SK-N-SH treated with all-trans-retinoic acid at 6 μM for 48 hours (cell line): ENCODE results near the gene PRKCE.

Source experiments
- ATAC-seq: fragments of 200-7000 bp; cut with Tn5 transposase; 3 replicates; pipeline ENCODE4 v1.9.1; 2020; ENCODE audit warnings: mild to moderate bottlenecking, moderate library complexity
- ARNTL ChIP-seq: fragments of 450-650 bp; formaldehyde crosslinking; IDR thresholded peaks from 2 replicates; pipeline ENCODE4 v1.5.0; 2020; ENCODE audit warnings: low read depth, mild to moderate bottlenecking, moderate library complexity, borderline replicate concordance
- BACH2 ChIP-seq: fragments of 250-450 bp; sonication (Bioruptor Pico); IDR thresholded peaks from 2 replicates; pipeline ENCODE4 v1.9.0; 2021; ENCODE audit warnings: mild to moderate bottlenecking, borderline replicate concordance
- CREB5 ChIP-seq: fragments of 250-450 bp; sonication (Bioruptor Pico); IDR thresholded peaks from 2 replicates; pipeline ENCODE4 v1.5.1; 2020; ENCODE audit warnings: low read depth, mild to moderate bottlenecking, moderate library complexity
- CSDC2 ChIP-seq: fragments of 250-450 bp; sonication (Bioruptor Pico); IDR thresholded peaks from 2 replicates; pipeline ENCODE4 v1.5.0; 2020; ENCODE audit warnings: mild to moderate bottlenecking, moderate library complexity
- CSRNP3 ChIP-seq: fragments of 250-450 bp; sonication (Bioruptor Pico); IDR thresholded peaks from 2 replicates; pipeline ENCODE4 v1.5.1; 2021; ENCODE audit warnings: mild to moderate bottlenecking, moderate library complexity
- ESRRG ChIP-seq: fragments of 250-450 bp; sonication (Bioruptor Pico); IDR thresholded peaks from 2 replicates; pipeline ENCODE4 v1.6.1; 2021; ENCODE audit warnings: mild to moderate bottlenecking
- GLIS3 ChIP-seq: fragments of 250-450 bp; sonication (Bioruptor Pico); IDR thresholded peaks from 2 replicates; pipeline ENCODE4 v1.5.0; 2020; ENCODE audit warnings: mild to moderate bottlenecking, moderate library complexity
- ISL1 ChIP-seq: fragments of 250-450 bp; sonication (Bioruptor Pico); IDR thresholded peaks from 2 replicates; pipeline ENCODE4 v2.1.2; 2022; ENCODE audit warnings: mild to moderate bottlenecking, moderate library complexity
- OSR1 ChIP-seq: fragments of 250-450 bp; sonication (Bioruptor Pico); IDR thresholded peaks from 2 replicates; pipeline ENCODE4 v1.8.0; 2022; ENCODE audit warnings: moderate library complexity, mild to moderate bottlenecking, inconsistent platforms
- PATZ1 ChIP-seq: fragments of 250-450 bp; sonication (Bioruptor Pico); IDR thresholded peaks from 2 replicates; pipeline ENCODE4 v1.8.0; 2020; ENCODE audit warnings: mild to moderate bottlenecking, moderate library complexity, borderline replicate concordance
- POU6F1 ChIP-seq: fragments of 250-450 bp; sonication (Bioruptor Pico); IDR thresholded peaks from 2 replicates; pipeline ENCODE4 v1.8.0; 2021; ENCODE audit warnings: low read depth, mild to moderate bottlenecking, moderate library complexity, borderline replicate concordance
- PPARA ChIP-seq: fragments of 250-450 bp; sonication (Bioruptor Pico); IDR thresholded peaks from 2 replicates; pipeline ENCODE4 v1.5.0; 2020; ENCODE audit warnings: mild to moderate bottlenecking, borderline replicate concordance
- RARB ChIP-seq: fragments of 250-450 bp; sonication (Bioruptor Pico); IDR thresholded peaks from 2 replicates; pipeline ENCODE4 v1.8.0; 2021; ENCODE audit warnings: mild to moderate bottlenecking, moderate library complexity
- SNAI2 ChIP-seq: fragments of 250-450 bp; sonication (Bioruptor Pico); IDR thresholded peaks from 2 replicates; pipeline ENCODE4 v1.5.0; 2020; ENCODE audit warnings: mild to moderate bottlenecking, moderate library complexity
- TCF4 ChIP-seq: fragments of 250-450 bp; sonication (Bioruptor Pico); IDR thresholded peaks from 2 replicates; pipeline ENCODE4 v1.8.0; 2021; ENCODE audit warnings: mild to moderate bottlenecking, moderate library complexity, borderline replicate concordance
- TOX ChIP-seq: fragments of 250-450 bp; sonication (Bioruptor Pico); IDR thresholded peaks from 2 replicates; pipeline ENCODE4 v1.8.0; 2021; ENCODE audit warnings: mild to moderate bottlenecking, moderate library complexity, borderline replicate concordance
- ZC3H10 ChIP-seq: fragments of 250-450 bp; sonication (Bioruptor Pico); IDR thresholded peaks from 2 replicates; pipeline ENCODE4 v1.5.1; 2021; ENCODE audit warnings: mild to moderate bottlenecking, moderate library complexity
- ZFP3 ChIP-seq: fragments of 250-450 bp; sonication (Bioruptor Pico); IDR thresholded peaks from 2 replicates; pipeline ENCODE4 v1.5.0; 2020; ENCODE audit warnings: mild to moderate bottlenecking, moderate library complexity
- ZFP30 ChIP-seq: fragments of 450-650 bp; formaldehyde crosslinking; IDR thresholded peaks from 2 replicates; pipeline ENCODE4 v1.5.0; 2022; ENCODE audit warnings: mild to moderate bottlenecking, moderate library complexity
- ZNF565 ChIP-seq: fragments of 450-650 bp; formaldehyde crosslinking; conservative IDR thresholded peaks from 2 replicates; pipeline ENCODE4 v1.5.0; 2020; ENCODE audit warnings: low read depth, mild to moderate bottlenecking, moderate library complexity
- ZNF70 ChIP-seq: fragments of 450-650 bp; formaldehyde crosslinking; IDR thresholded peaks from 2 replicates; pipeline ENCODE4 v1.5.0; 2020; ENCODE audit warnings: mild to moderate bottlenecking, moderate library complexity
- ZNF8 ChIP-seq: fragments of 450-650 bp; formaldehyde crosslinking; IDR thresholded peaks from 2 replicates; pipeline ENCODE4 v1.5.0; 2020; ENCODE audit warnings: mild to moderate bottlenecking, moderate library complexity

The PRKCE gene

GRCh38 chr2:45794134-45794617, 142.7 kb downstream of the PRKCE start:
- TF ChIP-seq TOX (CRISPR knock-in tag) (no peak), RARB (no peak), ISL1 (CRISPR knock-in tag) (no peak), CSDC2 (CRISPR knock-in tag) (no peak), SNAI2 (no peak)
- no peak for ATAC-seq

DNA sequence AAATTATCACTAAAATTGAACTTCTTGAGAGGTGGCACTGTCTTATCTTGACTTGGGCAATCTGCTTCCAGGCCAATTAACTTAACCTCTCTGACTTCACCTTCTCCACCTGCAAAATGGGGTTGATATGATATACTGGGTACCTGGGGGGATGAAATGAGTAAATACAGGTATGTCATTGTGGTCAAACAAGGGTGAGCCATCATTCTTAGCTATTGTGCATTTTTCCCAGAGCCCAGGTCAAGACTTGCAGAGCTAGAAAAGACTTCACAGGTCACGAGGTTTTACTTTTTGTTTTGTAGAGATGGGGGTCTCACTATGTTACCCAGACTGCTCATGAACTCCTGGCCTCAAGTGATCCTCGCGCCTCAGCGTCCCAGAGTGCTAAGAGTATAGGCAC, 145.0 kb downstream of the PRKCE start:
- no peak for ATAC-seq
- TF ChIP-seq ARNTL (CRISPR knock-in tag) (no peak), ZNF565 (no peak), OSR1 (CRISPR knock-in tag) (no peak), ISL1 (CRISPR knock-in tag) (no peak), BACH2 (CRISPR knock-in tag) (no peak), PPARA (no peak), ZFP30 (no peak), RARB (no peak), TOX (CRISPR knock-in tag) (no peak), ZNF8 (CRISPR knock-in tag) (no peak), ZFP3 (CRISPR knock-in tag) (no peak), ZC3H10 (no peak)

DNA sequence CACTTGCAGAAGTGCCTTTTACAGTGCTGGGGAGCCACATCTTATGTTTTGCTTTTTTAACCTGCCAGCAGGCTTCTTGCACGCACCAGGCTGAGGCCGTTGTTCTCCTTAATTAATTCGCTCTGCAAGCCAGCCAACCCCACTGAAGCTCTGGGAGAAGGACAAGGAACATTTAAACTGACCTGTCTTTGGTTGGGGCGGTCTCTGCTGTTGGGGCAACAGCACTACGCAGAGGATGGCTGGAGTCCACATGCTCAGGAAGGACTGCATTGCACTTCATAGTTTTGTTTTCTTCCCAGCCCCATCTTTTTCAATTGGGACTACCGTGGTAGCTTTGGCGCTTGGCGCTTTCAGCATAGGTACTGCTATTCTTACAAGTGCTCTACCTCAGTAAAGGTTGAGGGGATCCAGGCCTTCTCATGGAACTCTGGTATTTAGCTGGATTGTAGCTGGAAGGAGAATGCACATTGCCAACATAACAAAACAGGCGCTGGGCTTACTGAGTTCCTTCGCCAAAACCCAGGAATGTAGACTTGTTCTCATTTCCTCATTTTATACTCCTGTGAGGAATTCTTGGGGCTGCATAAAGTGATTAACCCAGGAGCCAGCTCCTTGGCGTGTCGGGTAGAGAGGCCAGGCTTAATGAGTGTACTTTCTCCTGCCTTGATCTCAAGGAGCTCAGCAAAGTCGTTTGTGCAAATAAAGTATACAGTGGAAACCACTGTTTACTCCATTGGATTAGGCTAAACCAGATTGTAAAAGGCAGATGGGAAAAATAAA, 146.2 kb downstream of the PRKCE start:
- TF ChIP-seq ZFP3 (CRISPR knock-in tag) (no peak), POU6F1 (no peak), CREB5 (CRISPR knock-in tag) (no peak), ISL1 (CRISPR knock-in tag) (no peak), ZNF70 (CRISPR knock-in tag) (no peak), TOX (CRISPR knock-in tag) (no peak), ZNF565 (no peak), BACH2 (CRISPR knock-in tag) (no peak), ZC3H10 (no peak)
- ATAC-seq: no peak

DNA sequence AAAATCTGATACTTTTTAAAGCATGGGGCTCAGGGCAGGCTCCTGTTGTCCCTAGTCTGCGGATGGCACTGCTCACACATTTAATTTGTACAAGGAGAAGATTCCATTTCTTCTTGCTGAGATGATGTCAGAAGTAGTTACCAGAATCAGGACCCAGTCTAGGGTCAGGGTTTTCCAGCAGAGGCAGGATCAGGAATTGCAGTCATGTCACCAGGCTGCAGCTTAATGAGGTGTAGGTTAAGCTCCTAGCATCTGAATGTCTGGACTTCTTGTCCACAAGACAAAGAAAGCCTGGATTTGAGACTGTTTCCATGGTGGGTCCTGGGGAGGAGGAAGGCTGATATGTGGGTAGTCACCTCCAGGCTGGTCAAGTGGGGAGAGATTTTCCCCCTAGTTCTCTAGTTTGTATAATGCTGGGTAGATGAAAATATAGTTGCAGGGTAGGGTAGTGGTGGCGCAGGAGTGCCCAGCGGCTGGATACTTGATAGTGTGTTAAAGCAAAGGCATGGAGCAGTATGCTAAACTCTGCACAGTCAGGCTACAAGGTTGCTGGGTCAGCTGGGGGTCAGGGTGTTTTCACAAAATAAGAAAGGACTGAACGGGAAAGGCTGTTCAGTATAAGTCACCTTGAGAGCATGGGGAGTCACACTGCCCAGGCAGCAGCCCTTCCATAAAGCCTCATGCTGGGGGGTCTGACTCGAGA, 148.4 kb downstream of the PRKCE start:
- no peak for ATAC-seq
- TF ChIP-seq BACH2 (CRISPR knock-in tag): no peak
- no peak for TF ChIP-seq ZC3H10
- TF ChIP-seq ISL1 (CRISPR knock-in tag): no peak

DNA sequence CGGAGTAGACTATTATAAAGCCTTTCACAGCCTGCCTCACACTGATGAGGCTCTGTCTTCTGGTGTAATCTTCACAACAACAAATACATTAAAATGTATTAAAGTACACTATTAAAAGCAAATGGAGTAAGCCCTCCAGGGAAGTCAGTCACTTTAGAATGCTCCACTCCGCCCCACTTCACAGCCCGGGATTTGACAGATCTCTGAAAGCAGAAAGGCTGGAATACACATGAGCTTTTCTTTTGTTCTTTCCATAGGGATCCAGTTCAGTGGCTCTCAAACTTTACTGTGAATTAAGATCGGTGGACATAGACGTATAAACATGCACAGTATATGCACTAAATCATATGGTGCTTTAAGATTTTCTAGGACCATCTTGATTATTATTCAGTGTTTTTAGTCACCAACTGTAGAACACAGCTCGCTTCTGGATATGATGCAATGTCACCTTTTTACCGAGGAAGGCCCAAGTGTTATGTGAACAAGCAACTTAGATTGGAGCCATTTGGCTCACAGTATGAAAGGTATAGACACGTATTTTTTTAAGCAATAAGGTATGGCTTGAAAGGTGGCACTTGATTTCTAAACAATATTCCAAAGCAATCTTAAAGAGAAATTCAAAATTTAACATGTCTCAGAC, 151.1 kb downstream of the PRKCE start:
- ATAC-seq: no peak
- TF ChIP-seq CSRNP3 (CRISPR knock-in tag) (no peak), SNAI2 (no peak), ESRRG (CRISPR knock-in tag) (no peak), TCF4 (no peak), ZNF8 (CRISPR knock-in tag) (no peak), ZFP30 (no peak), RARB (no peak), OSR1 (CRISPR knock-in tag) (no peak), PATZ1 (CRISPR knock-in tag) (no peak), ARNTL (CRISPR knock-in tag) (no peak), GLIS3 (no peak), POU6F1 (no peak), ZFP3 (CRISPR knock-in tag) (no peak)
